GM18505 (cell line): Measurements from ENCODE around the gene SLC35F6.
"Not testable (repeated sequence)": the region's sequence is repeated elsewhere in the genome, so short reads cannot be mapped to it uniquely, and the experiment has no call there.

Experiments used
- ATAC-seq: cut with Tn5 transposase; IDR thresholded peaks from one replicate; pipeline ENCODE4 v1.9.1; 2021; ENCODE audit not compliant: unreplicated experiment
- POLR2A ChIP-seq: IDR thresholded peaks from 4 replicates; pipeline ENCODE4 v1.6.1; 2011; ENCODE audit warnings: borderline replicate concordance; ENCODE audit not compliant: insufficient read depth, insufficient read length; ENCODE audit errors: extremely low read depth

The SLC35F6 gene

DNA sequence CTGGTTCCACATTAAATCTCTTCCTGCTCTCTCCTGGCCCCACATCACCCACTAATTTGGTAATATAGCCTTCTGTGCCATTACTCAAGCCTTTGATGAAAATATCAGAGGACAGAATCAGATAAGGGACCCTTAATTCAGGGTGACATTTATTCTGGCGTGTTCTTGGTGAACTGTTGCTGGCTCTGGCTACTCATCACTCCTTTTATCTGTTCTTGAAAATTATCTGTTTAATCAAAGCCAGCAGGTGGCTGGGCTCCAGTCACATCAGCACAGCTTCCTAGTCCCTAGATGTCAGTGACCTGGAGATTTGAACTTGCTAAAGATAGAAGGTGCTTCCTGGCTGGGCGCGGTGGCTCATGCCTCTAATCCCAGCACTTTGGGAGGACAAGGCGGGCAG lies 26.9 kb upstream of the SLC35F6 start:
- no peak for ATAC-seq
- TF ChIP-seq POLR2A, result no peak

- ATAC-seq, result no peak
- no peak for TF ChIP-seq POLR2A
Observed at GRCh38 chr2:26738481-26738880, 25.6 kb upstream of the SLC35F6 start.

GRCh38 chr2:26739514-26739913 lies 24.6 kb upstream of the SLC35F6 start:
- no peak for ATAC-seq

DNA sequence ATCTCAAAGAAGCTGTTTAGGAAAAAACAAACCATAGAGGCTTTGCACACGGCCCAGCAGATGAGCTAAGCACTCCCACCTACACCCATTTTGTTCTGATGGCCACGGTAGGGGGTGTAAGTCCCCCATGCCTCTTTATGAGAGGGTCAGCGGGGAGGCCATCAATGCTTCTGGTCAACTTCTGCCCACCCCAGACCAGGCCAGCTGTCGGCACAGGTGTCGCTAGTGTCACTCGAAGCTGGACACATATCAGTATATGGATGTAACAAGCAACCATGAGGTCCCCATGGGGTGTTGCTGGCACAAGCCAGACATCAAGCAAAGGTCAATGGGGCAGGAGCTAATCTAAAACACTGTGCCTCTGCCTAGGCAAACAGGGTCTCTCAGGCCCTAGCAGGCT lies 23.7 kb upstream of the SLC35F6 start:
- ATAC-seq, result no peak
- TF ChIP-seq POLR2A, result no peak

More at GRCh38 chr2:26739514-26739913, 24.6 kb upstream of the SLC35F6 start:
- no peak for TF ChIP-seq POLR2A

DNA sequence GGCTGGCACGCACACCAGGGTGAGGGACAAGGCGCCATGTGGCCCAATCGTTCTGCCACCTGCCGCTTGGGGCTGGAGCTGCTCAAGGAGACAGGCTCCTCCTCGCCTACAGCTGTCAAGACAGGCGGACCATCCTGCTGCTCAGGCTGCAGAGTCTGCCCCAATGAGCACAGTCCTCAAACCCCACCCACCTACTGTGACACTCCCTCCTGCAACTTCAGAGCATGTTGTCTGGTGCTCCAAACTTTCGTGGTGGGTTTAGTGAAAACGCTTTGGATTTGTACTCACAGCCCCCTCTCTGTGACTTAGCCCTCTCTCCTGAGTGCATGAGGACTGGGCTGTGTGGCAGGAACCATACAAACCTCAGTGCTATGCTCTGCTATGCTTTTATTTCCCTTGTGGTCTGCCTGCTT lies 23.2 kb upstream of the SLC35F6 start:
- no peak for TF ChIP-seq POLR2A

GRCh38 chr2:26742048-26742770 lies 21.9 kb upstream of the SLC35F6 start:
- no peak for ATAC-seq
- TF ChIP-seq POLR2A, result no peak

More for the DNA sequence above, 23.2 kb upstream of the SLC35F6 start:
- no peak for ATAC-seq

GRCh38 chr2:26743852-26744251 lies 20.2 kb upstream of the SLC35F6 start:
- ATAC-seq, result no peak
- no peak for TF ChIP-seq POLR2A

GRCh38 chr2:26744953-26745352 lies 19.1 kb upstream of the SLC35F6 start:
- TF ChIP-seq POLR2A, result no peak
- ATAC-seq, result no peak

DNA sequence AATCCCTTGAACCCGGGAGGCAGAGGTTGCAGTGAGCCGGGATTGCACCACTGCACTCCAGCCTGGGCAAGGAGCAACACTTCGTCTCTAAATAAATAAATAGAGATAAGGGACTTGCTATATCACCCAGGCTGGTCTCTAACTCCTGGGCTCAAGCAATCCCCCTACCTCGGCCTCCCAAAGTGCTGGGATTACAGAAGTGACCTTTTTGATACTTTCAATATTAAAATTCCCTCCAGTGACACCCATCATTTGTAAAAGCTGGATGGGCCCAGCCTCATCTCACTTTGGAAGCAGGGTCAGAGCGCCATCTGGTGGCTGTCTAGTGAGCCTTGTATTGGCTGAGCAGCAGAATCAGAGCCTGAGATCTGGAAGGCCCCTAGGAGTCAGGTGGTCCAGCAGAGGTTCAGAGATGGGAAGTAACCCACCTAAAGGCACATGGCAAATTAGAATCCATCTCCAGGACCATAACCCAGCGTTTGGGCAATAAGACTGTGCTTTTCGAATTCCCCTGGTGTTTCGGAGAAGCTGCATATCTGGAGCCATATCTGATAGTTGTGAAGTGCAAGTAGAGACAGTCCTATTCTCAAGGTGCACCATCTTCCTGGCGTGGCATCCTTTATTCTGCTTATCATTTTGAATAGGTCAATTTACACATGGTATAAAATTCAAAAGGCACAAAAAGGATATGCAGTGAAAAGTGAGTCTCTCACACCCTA lies 18.3 kb upstream of the SLC35F6 start:
- no peak for TF ChIP-seq POLR2A
- no peak for ATAC-seq

DNA sequence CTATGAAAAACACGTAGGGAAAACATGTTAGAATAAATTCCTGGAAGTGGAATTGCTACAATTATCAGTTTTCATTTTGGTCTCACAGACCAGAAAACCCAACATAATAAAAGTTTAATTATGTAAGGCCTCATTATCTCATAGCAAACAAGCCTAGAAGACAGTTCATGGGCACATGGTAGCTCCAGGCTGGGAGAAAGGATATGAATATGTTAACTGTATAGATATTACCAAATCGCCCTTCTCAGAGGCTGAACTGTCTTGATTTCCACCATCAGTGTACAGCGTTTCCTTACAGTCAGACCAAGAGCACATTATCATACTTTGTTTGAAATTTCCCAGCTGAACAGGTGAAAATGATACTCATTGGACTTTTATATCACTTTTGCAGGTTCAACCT lies 17.1 kb upstream of the SLC35F6 start:
- ATAC-seq, result no peak
- no peak for TF ChIP-seq POLR2A

DNA sequence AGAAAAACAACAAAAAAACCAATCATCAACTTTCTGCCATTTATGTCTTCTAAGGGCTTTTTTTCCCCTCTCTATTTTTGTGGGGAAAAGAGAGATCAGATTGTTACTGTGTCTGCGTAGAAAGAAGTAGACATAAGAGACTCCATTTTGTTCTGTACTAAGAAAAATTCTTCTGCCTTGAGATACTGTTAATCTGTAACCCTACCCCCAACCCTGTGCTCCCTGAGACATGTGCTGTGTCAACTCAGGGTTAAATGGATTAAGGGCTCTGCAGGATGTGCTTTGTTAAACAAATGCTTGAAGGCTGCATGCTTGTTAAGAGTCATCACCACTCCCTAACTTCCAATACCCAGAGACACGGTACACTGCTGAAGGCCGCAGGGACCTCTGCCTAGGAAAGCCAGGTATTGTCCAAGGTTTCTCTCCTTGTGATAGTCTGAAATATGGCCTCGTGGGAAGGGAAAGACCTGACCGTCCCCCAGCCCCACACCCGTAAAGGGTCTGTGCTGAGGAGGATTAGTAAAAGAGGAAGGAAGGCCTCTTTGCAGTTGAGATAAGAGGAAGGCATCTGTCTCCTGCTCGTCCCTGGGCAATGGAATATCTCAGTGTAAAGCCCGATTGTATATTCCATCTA lies 14.2 kb upstream of the SLC35F6 start:
- ATAC-seq, result not testable (repeated sequence)

GRCh38 chr2:26750467-26750866 lies 13.6 kb upstream of the SLC35F6 start:
- ATAC-seq, result not testable (repeated sequence)

GRCh38 chr2:26752656-26753055 lies 11.4 kb upstream of the SLC35F6 start:
- no peak for ATAC-seq
- TF ChIP-seq POLR2A, result no peak

- TF ChIP-seq POLR2A, result no peak
- no peak for ATAC-seq
Observed at GRCh38 chr2:26754539-26754938, 9.5 kb upstream of the SLC35F6 start.
